SU-DHL-6 (cell line): ENCODE results near the gene TIMM44.

Experiments
- CTCF ChIP-seq: fragments of 200-600 bp; sonication (generic); IDR thresholded peaks from one replicate; pipeline ENCODE4 v1.5.1; 2017; ENCODE audit warnings: antibody characterized with exemption, mild to moderate bottlenecking, low read length, moderate library complexity; ENCODE audit not compliant: insufficient read depth, poor library complexity, severe bottlenecking
- EZH2phosphoT487 ChIP-seq: fragments of 200-600 bp; sonication (generic), shearing (Covaris generic); conservative IDR thresholded peaks from 2 replicates; pipeline ENCODE4 v1.6.1; 2018; ENCODE audit warnings: mild to moderate bottlenecking, antibody characterized with exemption, low read length, moderate library complexity, mixed read lengths

GRCh38 chr19:7901337-7901736, 42.1 kb downstream of the TIMM44 start:
- no peak for TF ChIP-seq EZH2phosphoT487
- no peak for TF ChIP-seq CTCF
